ENCODE results near the gene KIRREL3. TPM values are rescaled to one million over a fixed set of nuclear protein-coding genes. Genes with fewer than 3 reads are reported as not detected.

The KIRREL3 gene
- total and polyA plus RNA-seq, 2 donors (not counting 3 experiments of a cell fraction or from before 2014, with no cell fraction given), result not detected

GRCh38 chr11:126456783-126457542, 543.6 kb downstream of the KIRREL3 start:
- Histone ChIP-seq H3K27me3 (ENCODE audit: control insufficient read depth in 2 of 2, insufficient read depth in 2 of 2, low read length in 2 of 2) (peaks cover 0 to 3% of the 10 kb centered on the region in 2 experiments), H3K9ac (replicated peaks; ENCODE audit: extremely low read depth, insufficient read depth, low read length) (no peak overlapping the region), H2AFZ (ENCODE audit: low read depth, low read length) (no peak overlapping the region), H3K79me2 (ENCODE audit: control insufficient read depth, insufficient read depth, low read length) (no peaks in the 10 kb centered on the region), H4K20me1 (replicated peaks; ENCODE audit: control insufficient read depth, extremely low read depth, insufficient read depth, low read length) (no peaks in the 10 kb centered on the region), H3K9me3 (replicated peaks; ENCODE audit: control insufficient read depth, insufficient read depth, low read length) (no peaks in the 10 kb centered on the region), H3K4me3 (replicated peaks in 1 of 3; ENCODE audit: insufficient read depth in 1 of 3, low read depth in 1 of 3, low read length in 3 of 3) (no peak overlapping the region), H3K4me2 (ENCODE audit: insufficient read depth, low read length) (no peak overlapping the region), H3K4me1 (ENCODE audit: control insufficient read depth, extremely low read depth, insufficient read depth, low read length) (no peaks in the 10 kb centered on the region), H3K36me3 (ENCODE audit: control insufficient read depth in 2 of 2, extremely low read depth in 1 of 2, insufficient read depth in 2 of 2, low read length in 2 of 2) (no peaks in the 10 kb centered on the region), H3K9me1 (replicated peaks; ENCODE audit: control insufficient read depth, extremely low read depth, insufficient read depth, low read length) (no peaks in the 10 kb centered on the region), H3K27ac (ENCODE audit: insufficient read depth, low read depth, low read length) (no peak overlapping the region)
- FAIRE-seq, result no peak
- intact Hi-C loops (cut with micrococcal nuclease), result no loop called here
- CTCF ChIA-PET, result interaction anchor here (0.7 to 3.0 kb wide), 2 partner anchors 15 to 24 kb away, joined by 3 to 17 read pairs; no protein-coding TSS in a partner anchor
- POLR2A ChIA-PET, result no interaction called here
- TF ChIP-seq POLR2AphosphoS5 (IDR thresholded peaks at IDR 0.05; ENCODE audit: insufficient read depth, low read depth, low read length) (no peak), MAX (IDR thresholded peaks at IDR 0.05; ENCODE audit: insufficient read depth, insufficient read length) (no peak), FOS (IDR thresholded peaks at IDR 0.05; ENCODE audit: borderline replicate concordance, insufficient read depth, low read length) (no peak), POLR2A (IDR thresholded peaks at IDR 0.05; ENCODE audit: low read depth, low read length) (no peak), CTCF (IDR thresholded peaks at IDR 0.05; ENCODE audit: extremely low read depth in 1 of 2, insufficient read depth in 1 of 2, low read depth in 1 of 2, low read length in 2 of 2) (no peak), EZH2 (IDR thresholded peaks at IDR 0.05; ENCODE audit: borderline replicate concordance, low read depth, low read length, severe bottlenecking) (no peak), MYC (IDR thresholded peaks at IDR 0.05; ENCODE audit: low read depth, low read length) (no peak)
- DNase-seq (ENCODE audit: low read depth, low spot score), result no peak
- dilution Hi-C loops (cut with MboI; ENCODE audit: extremely low pct_ligation_motif_present, low sequenced_read_pairs), result no loop called here
- BruUV-seq (replicated peaks), result no TSS peak

All from endothelial cell of umbilical vein (primary cell).